Upper lobe of left lung (tissue), 6 donors: Measurements from ENCODE around the gene UBL4A. TPM values are rescaled to one million over a fixed set of nuclear protein-coding genes. Genes with fewer than 3 reads are reported as not detected.

Experiments
- ATAC-seq, 2 donors: fragments of 200-7000 bp; cut with Tn5 transposase; one replicate each; pipeline ENCODE4 v1.9.1; 2022; ENCODE audit warnings: mild to moderate bottlenecking in 2 of 2, moderate library complexity in 2 of 2; ENCODE audit not compliant: low FRiP score in 2 of 2
- DNase-seq, 2 donors: peaks; one replicate each; pipeline ENCODE4 v3.0.0-alpha.2; 2019 to 2020
- H3K27ac ChIP-seq, 4 donors: fragments of 200-600 bp; sonication (generic); one replicate each; pipeline ENCODE4 v1.5.1; 2016 to 2019
- H3K27me3 ChIP-seq, 4 donors: fragments of 200-600 bp; sonication (generic); one replicate each; pipeline ENCODE4 v1.5.1; 2017 to 2019
- H3K36me3 ChIP-seq, 4 donors: fragments of 200-600 bp; sonication (generic); one replicate each; pipeline ENCODE4 v1.5.1; 2016 to 2019
- H3K4me1 ChIP-seq, 4 donors: fragments of 200-600 bp; sonication (generic); one replicate each; pipeline ENCODE4 v1.5.1; 2018 to 2019
- H3K4me3 ChIP-seq, 4 donors: fragments of 200-600 bp; sonication (generic); one replicate each; pipeline ENCODE4 v1.5.1; 2017 to 2019; ENCODE audit warnings: mild to moderate bottlenecking in 2 of 4, moderate library complexity in 1 of 4
- H3K9me3 ChIP-seq, 4 donors: fragments of 200-600 bp; sonication (generic); one replicate each; pipeline ENCODE4 v1.5.1; 2018 to 2019
- EP300 ChIP-seq, 4 donors: sonication (generic); formaldehyde crosslinking; IDR thresholded peaks; one replicate each; pipeline ENCODE4 v1.5.1; 2017; ENCODE audit warnings: antibody characterized with exemption in 4 of 4, control low read depth in 2 of 4
- POLR2A ChIP-seq, 4 donors: fragments of 450-650 bp; IDR thresholded peaks; one replicate each; pipeline ENCODE4 v1.5.1; 2016 to 2017; ENCODE audit warnings: antibody characterized with exemption in 4 of 4, mild to moderate bottlenecking in 2 of 4
- POLR2AphosphoS5 ChIP-seq, 2 donors: sonication (generic); formaldehyde crosslinking; IDR thresholded peaks; one replicate each; pipeline ENCODE4 v1.5.1; 2017; ENCODE audit warnings: antibody characterized with exemption in 2 of 2
- WGBS, 2 donors: methylation state at CpG; one replicate each; pipeline ENCODE4 v1.1.5; 2017 to 2018; 5-methylcytosine and 5-hydroxymethylcytosine counted together
- total RNA-seq, 6 donors: library from RNA; depleted of rRNA in 4 of 6; stranded (reverse); fragments of >200 nt in 4 of 6; gene quantifications; one replicate each; pipeline versions ENCODE4 v1.1.0 to v1.2.1, GENCODE V29; 2016 to 2021
- TF ChIP-seq, protein P1 (sequence below), 6 experiments: fragments of 450-650 bp in 4 of 6; fragments of 200-600 bp in 2 of 6; sonication (generic) in 2 of 6; IDR thresholded peaks; one replicate each; pipeline ENCODE4 v1.5.1; 2016 to 2019; ENCODE audit warnings: antibody characterized with exemption in 6 of 6
- donor health status: DM: no; HTN: no; CAD: no; lungs with moderate emphysema.
- donor health status: DM: no; HTN: yes; CAD: no; lungs with severe emphysema.

The UBL4A gene
- total RNA-seq, 6 donors from 2014 or later = 13.6 to 52.2 (median 43.8) TPM

DNA sequence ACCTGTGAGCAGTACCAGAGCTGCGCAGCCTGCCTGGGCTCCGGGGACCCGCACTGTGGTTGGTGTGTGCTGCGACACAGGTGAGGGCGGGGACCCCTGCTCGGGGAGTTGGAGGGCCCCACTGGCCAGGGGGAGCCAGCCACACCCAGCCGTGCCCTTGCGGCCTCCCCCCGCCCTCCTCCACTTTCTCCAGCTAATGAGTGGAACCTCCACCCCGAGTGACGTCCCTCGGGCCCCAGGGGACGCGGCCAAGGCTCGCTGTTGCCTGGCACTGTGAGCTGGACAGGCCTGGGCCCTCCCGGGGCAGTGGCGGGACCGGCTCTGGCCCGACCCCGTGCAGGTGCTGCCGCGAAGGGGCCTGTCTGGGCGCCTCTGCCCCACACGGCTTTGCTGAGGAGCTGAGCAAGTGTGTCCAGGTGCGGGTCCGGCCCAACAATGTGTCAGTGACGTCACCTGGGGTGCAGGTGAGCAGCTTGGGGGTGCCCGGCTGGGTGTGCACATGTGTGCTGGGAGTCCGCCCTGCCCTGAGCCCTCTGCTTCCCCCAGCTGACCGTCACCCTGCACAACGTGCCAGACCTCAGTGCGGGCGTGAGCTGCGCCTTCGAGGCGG is 22.7 kb downstream of the UBL4A start:
- Histone ChIP-seq H3K9me3 (no peaks in the 10 kb centered on the region), H3K4me1 (peaks cover 0 to 7% (median 4%) of the 10 kb centered on the region in 4 donors), H3K27ac (no peak overlapping the region), H3K27me3 (no peaks in the 10 kb centered on the region), H3K36me3 (peaks cover 0 to 48% (median 19%) of the 10 kb centered on the region in 4 donors), H3K4me3 (no peak overlapping the region)
- no peak for ATAC-seq
- 92% methylated on average over 36 of the region's 36 CpGs; no CpG with 5 or more reads in 1 of the 2 donors for whole genome bisulfite sequencing, 2 donors
- no peak for TF ChIP-seq POLR2A (IDR thresholded peaks at IDR 0.05)
- no peak for TF ChIP-seq POLR2AphosphoS5 (IDR thresholded peaks at IDR 0.05)
- no peak for TF ChIP-seq EP300 (IDR thresholded peaks at IDR 0.05)
- TF ChIP-seq, protein P1, sequence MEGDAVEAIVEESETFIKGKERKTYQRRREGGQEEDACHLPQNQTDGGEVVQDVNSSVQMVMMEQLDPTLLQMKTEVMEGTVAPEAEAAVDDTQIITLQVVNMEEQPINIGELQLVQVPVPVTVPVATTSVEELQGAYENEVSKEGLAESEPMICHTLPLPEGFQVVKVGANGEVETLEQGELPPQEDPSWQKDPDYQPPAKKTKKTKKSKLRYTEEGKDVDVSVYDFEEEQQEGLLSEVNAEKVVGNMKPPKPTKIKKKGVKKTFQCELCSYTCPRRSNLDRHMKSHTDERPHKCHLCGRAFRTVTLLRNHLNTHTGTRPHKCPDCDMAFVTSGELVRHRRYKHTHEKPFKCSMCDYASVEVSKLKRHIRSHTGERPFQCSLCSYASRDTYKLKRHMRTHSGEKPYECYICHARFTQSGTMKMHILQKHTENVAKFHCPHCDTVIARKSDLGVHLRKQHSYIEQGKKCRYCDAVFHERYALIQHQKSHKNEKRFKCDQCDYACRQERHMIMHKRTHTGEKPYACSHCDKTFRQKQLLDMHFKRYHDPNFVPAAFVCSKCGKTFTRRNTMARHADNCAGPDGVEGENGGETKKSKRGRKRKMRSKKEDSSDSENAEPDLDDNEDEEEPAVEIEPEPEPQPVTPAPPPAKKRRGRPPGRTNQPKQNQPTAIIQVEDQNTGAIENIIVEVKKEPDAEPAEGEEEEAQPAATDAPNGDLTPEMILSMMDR (IDR thresholded peaks at IDR 0.05) = no peak
- peak in 1 of 2 donors; percentile 59 for DNase-seq

DNA sequence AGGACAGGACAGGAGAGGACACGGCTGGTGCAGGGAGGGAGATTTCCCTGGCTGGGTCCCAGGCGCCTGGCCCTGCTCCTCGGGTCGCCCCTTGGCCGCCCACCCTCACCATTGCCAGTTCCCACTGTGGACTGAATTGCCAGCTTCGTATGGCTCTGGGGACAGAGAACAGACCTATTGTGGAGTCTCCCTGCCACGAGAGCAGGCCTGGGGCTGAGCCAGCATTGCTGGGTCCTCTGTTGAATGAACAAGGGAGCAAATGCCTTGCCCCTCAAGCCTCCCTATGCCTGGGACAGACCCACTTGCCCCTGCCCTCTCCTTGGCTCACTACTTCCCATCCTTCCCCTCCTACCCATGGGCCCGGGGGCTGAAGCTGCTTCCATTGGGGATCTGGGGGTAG is 24.0 kb downstream of the UBL4A start:
- Histone ChIP-seq H3K36me3 (peaks cover 0 to 35% (median 12%) of the 10 kb centered on the region in 4 donors), H3K4me3 (no peak overlapping the region), H3K9me3 (no peaks in the 10 kb centered on the region), H3K27me3 (no peaks in the 10 kb centered on the region), H3K27ac (no peak overlapping the region), H3K4me1 (peaks cover 0 to 7% (median 4%) of the 10 kb centered on the region in 4 donors)
- TF ChIP-seq POLR2AphosphoS5 (IDR thresholded peaks at IDR 0.05) (no peak), POLR2A (IDR thresholded peaks at IDR 0.05) (no peak), EP300 (IDR thresholded peaks at IDR 0.05) (no peak)
- TF ChIP-seq, protein P1 (IDR thresholded peaks at IDR 0.05) = no peak
- 87 to 100% methylated on average over 3 to 8 of the region's 8 CpGs for WGBS, 2 donors
- DNase-seq = no peak
- no peak for ATAC-seq

DNA sequence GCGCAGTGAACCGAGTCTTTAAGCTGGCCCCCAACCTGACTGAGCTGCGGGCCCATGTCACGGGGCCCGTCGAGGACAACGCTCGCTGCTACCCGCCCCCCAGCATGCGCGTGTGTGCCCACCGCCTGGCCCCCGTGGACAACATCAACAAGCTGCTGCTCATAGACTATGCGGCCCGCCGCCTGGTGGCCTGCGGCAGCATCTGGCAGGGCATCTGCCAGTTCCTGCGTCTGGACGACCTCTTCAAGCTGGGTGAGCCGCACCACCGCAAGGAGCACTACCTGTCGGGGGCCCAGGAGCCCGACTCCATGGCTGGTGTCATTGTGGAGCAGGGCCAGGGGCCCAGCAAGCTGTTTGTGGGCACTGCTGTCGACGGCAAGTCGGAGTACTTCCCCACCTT is 26.1 kb downstream of the UBL4A start:
- Histone ChIP-seq H3K4me1 (peaks cover 0 to 7% (median 4%) of the 10 kb centered on the region in 4 donors), H3K36me3 (peaks cover 0 to 21% (median 4%) of the 10 kb centered on the region in 4 donors), H3K27ac (no peak overlapping the region), H3K27me3 (no peaks in the 10 kb centered on the region), H3K9me3 (no peaks in the 10 kb centered on the region), H3K4me3 (no peak overlapping the region)
- TF ChIP-seq POLR2AphosphoS5 (IDR thresholded peaks at IDR 0.05) (no peak), EP300 (IDR thresholded peaks at IDR 0.05) (no peak), POLR2A (IDR thresholded peaks at IDR 0.05) (no peak)
- TF ChIP-seq, protein P1 (IDR thresholded peaks at IDR 0.05) = no peak
- 91% methylated on average over 26 of the region's 26 CpGs; no CpG with 5 or more reads in 1 of the 2 donors for WGBS, 2 donors
- DNase-seq (no peak), ATAC-seq (no peak)

DNA sequence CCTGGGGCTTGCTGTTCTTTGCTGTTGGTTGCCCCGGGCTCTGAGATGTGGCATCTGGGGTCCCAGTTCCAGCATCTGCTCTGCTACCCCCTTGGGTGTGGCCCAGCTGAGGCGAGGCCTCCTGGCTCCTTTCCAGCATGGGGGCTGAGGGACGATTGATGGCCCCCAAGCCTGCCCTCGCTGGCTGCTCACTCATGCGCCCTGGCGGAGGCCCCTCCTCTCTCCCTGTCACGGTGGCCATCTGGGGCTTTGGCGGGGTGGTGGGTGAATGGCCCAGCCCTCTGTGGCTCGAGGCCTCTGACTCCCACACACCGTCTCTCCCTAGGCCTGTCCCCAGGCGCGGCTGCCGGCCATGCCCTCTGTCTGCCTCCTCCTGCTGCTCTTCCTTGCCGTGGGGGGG is 26.6 kb downstream of the UBL4A start:
- Histone ChIP-seq H3K9me3 (no peaks in the 10 kb centered on the region), H3K4me3 (peak overlapping the region in 1 of 4 donors; percentile 67), H3K4me1 (peaks cover 0 to 7% (median 4%) of the 10 kb centered on the region in 4 donors), H3K27me3 (no peaks in the 10 kb centered on the region), H3K27ac (no peak overlapping the region), H3K36me3 (peaks cover 0 to 18% (median 3%) of the 10 kb centered on the region in 4 donors)
- TF ChIP-seq EP300 (IDR thresholded peaks at IDR 0.05) (no peak), POLR2A (IDR thresholded peaks at IDR 0.05) (no peak), POLR2AphosphoS5 (IDR thresholded peaks at IDR 0.05) (no peak)
- TF ChIP-seq, protein P1 (IDR thresholded peaks at IDR 0.05) = no peak
- DNase-seq (no peak), ATAC-seq (no peak)
- WGBS, 2 donors = 84% methylated on average over 14 of the region's 14 CpGs; no CpG with 5 or more reads in 1 of the 2 donors
